Prostate gland (tissue), 2 donors: Measurements from ENCODE around the gene ANKLE1.

Experiments
- POLR2A ChIP-seq: fragments of 450-650 bp; IDR thresholded peaks from one replicate; pipeline ENCODE4 v1.6.1; 2016; ENCODE audit warnings: antibody characterized with exemption, mild to moderate bottlenecking
- POLR2AphosphoS5 ChIP-seq: sonication (generic); formaldehyde crosslinking; IDR thresholded peaks from one replicate; pipeline ENCODE4 v1.6.1; 2017; ENCODE audit warnings: antibody characterized with exemption
- TF ChIP-seq, protein P1 (sequence below), 4 experiments: fragments of 200-600 bp in 2 of 4; fragments of 450-650 bp in 2 of 4; sonication (generic) in 2 of 4; IDR thresholded peaks; 1 replicate in 3 of 4; 2 replicates in 1 of 4; pipeline ENCODE4 v1.5.1; 2016 to 2019; ENCODE audit warnings: antibody characterized with exemption in 4 of 4, mild to moderate bottlenecking in 2 of 4, moderate library complexity in 2 of 4

- TF ChIP-seq, protein P1, sequence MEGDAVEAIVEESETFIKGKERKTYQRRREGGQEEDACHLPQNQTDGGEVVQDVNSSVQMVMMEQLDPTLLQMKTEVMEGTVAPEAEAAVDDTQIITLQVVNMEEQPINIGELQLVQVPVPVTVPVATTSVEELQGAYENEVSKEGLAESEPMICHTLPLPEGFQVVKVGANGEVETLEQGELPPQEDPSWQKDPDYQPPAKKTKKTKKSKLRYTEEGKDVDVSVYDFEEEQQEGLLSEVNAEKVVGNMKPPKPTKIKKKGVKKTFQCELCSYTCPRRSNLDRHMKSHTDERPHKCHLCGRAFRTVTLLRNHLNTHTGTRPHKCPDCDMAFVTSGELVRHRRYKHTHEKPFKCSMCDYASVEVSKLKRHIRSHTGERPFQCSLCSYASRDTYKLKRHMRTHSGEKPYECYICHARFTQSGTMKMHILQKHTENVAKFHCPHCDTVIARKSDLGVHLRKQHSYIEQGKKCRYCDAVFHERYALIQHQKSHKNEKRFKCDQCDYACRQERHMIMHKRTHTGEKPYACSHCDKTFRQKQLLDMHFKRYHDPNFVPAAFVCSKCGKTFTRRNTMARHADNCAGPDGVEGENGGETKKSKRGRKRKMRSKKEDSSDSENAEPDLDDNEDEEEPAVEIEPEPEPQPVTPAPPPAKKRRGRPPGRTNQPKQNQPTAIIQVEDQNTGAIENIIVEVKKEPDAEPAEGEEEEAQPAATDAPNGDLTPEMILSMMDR (IDR thresholded peaks at IDR 0.05): no peak
- TF ChIP-seq POLR2A (no peak), POLR2AphosphoS5 (no peak)
Observed at GRCh38 chr19:17248011-17248776, 33.5 kb upstream of the ANKLE1 start.
